Smooth muscle cell (in vitro differentiated cells): Measurements from ENCODE around the gene VAV2. TPM values are rescaled to one million over a fixed set of nuclear protein-coding genes. Genes with fewer than 3 reads are reported as not detected.

ENCODE experiments used
- DNase-seq: peaks from one replicate; lab custom pipeline; 2025; ENCODE audit not compliant: unreplicated experiment; lab: John Stamatoyannopoulos, UW
- H2AFZ ChIP-seq: fragments of 200-600 bp; sonication (generic); 2 replicates; pipeline ENCODE4 v1.6.0; 2016; ENCODE audit warnings: antibody characterized with exemption, low read depth, mild to moderate bottlenecking
- H3F3A ChIP-seq: fragments of 200-600 bp; sonication (generic); 2 replicates; pipeline ENCODE4 v1.6.0; 2017; ENCODE audit warnings: antibody characterized with exemption, low read depth
- H3K27ac ChIP-seq: fragments of 200-600 bp; sonication (generic); 2 replicates; pipeline ENCODE4 v1.5.1; 2016; ENCODE audit warnings: low read depth, mild to moderate bottlenecking
- H3K27me3 ChIP-seq: fragments of 200-600 bp; sonication (generic); 2 replicates; pipeline ENCODE4 v1.6.1; 2016; ENCODE audit warnings: low read depth, mild to moderate bottlenecking
- H3K36me3 ChIP-seq: fragments of 200-600 bp; sonication (generic); 2 replicates; pipeline ENCODE4 v1.5.1; 2016; ENCODE audit warnings: low read depth
- H3K4me1 ChIP-seq: fragments of 200-600 bp; sonication (generic); 2 replicates; pipeline ENCODE4 v1.5.1; 2016; ENCODE audit warnings: low read depth
- H3K4me2 ChIP-seq: fragments of 200-600 bp; sonication (generic); 2 replicates; pipeline ENCODE4 v1.6.0; 2016; ENCODE audit warnings: mild to moderate bottlenecking
- H3K4me3 ChIP-seq: fragments of 200-600 bp; sonication (generic); 2 replicates; pipeline ENCODE4 v1.5.1; 2016; ENCODE audit warnings: mild to moderate bottlenecking
- H3K79me2 ChIP-seq: fragments of 200-600 bp; sonication (generic); 2 replicates; pipeline ENCODE4 v1.6.0; 2016; ENCODE audit warnings: low read depth, mild to moderate bottlenecking
- H3K9ac ChIP-seq: fragments of 200-600 bp; sonication (generic); 2 replicates; pipeline ENCODE4 v1.6.0; 2016; ENCODE audit warnings: low read depth
- H3K9me3 ChIP-seq: fragments of 200-600 bp; sonication (generic); replicated peaks from 2 replicates; pipeline ENCODE4 v1.5.1; 2016; ENCODE audit warnings: low read depth
- H4K20me1 ChIP-seq: fragments of 200-600 bp; sonication (generic); 2 replicates; pipeline ENCODE4 v1.6.0; 2016; ENCODE audit warnings: low read depth
- CTCF ChIP-seq: fragments of 200-600 bp; sonication (generic); IDR thresholded peaks from 2 replicates; pipeline ENCODE4 v1.5.1; 2017; ENCODE audit warnings: borderline replicate concordance, mild to moderate bottlenecking, antibody characterized with exemption; ENCODE audit not compliant: insufficient read depth, poor library complexity, severe bottlenecking
- WGBS: methylation state at CpG from one replicate; pipeline ENCODE4 v1.1.7; 2016; ENCODE audit warnings: low lambda C conversion rate; 5-methylcytosine and 5-hydroxymethylcytosine counted together
- polyA plus RNA-seq: library from polyadenylated mRNA; unstranded; fragments of >200 nt; fragmentation: Nextera tagmentation; extraction: Ambion mirVana; gene quantifications from 2 replicates; pipeline ENCODE4 v1.2.1, GENCODE V29; 2016
- total RNA-seq: library from RNA; depleted of rRNA; stranded (reverse); fragments of >200 nt; gene quantifications from 2 replicates; pipeline ENCODE4 v1.2.3, GENCODE V29; 2014

The VAV2 gene
- total and polyA plus RNA-seq, 2 experiments from 2014 or later: 26.2 to 35.3 TPM

DNA sequence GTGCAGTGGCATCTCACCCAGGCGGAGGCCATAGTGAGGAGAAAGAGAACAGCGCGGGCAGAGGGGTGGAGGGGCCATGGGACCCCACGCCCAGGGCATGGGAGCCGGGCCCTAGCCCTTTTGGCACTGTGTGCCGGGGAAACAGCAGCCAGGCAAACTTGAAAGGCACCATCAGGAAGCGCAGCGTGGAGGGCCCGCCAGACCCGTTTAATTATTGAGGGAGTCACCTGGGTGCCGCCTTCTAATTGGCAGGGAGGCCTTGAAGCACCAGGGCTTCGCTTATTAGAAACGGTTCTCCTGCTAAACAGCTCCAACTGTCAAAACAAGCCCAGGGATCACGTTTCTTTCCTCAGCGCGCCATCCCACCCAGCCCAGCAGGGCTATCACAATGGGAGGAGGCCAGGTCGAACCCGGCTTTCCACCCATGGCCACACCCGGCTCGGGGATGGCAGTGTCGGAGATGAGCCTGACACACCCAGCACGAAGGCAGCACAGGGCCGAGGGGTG lies 149.3 kb downstream of the VAV2 start:
- WGBS: 93% methylated on average over 23 of the region's 23 CpGs
- H3K79me2 ChIP-seq: peaks cover 42% of the 10 kb centered on the region

DNA sequence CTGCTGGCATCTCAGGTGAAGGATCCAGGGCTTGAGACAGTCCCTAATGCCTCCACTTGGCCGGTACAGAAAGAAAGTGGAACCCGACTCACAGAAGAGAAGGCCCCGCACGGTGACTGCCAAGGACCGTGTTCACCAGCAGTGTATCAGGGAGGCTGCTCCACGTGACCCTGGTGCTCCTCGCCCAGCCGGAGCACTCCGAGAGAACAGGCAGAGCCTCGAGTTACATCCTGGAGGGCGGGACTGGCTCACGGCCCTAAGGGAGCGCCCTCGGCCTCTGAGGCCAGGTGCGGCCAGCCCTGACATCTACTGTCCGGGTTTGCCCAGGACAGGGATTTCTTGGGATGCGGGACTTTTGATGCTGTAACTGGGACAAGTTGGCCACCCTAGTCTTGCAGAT lies 149.9 kb downstream of the VAV2 start:
- DNase-seq: no peak
- no peaks in the 10 kb centered on the region for H3K9me3 ChIP-seq
- WGBS: 92% methylated on average over 17 of the region's 17 CpGs
- H3K36me3 ChIP-seq: no peaks in the 10 kb centered on the region
- H3K4me2 ChIP-seq: no peak overlapping the region
- H2AFZ ChIP-seq: no peak overlapping the region
- H3K4me1 ChIP-seq: peaks cover 19% of the 10 kb centered on the region
- peaks cover 7% of the 10 kb centered on the region for H3F3A ChIP-seq
- no peak overlapping the region for H3K27ac ChIP-seq
- no peak overlapping the region for H3K9ac ChIP-seq
- H3K4me3 ChIP-seq: no peak overlapping the region
- no peak for TF ChIP-seq CTCF
- no peaks in the 10 kb centered on the region for H3K27me3 ChIP-seq
- H4K20me1 ChIP-seq: peaks cover 75% of the 10 kb centered on the region
- peaks cover 42% of the 10 kb centered on the region for H3K79me2 ChIP-seq

More for the DNA sequence above, 149.3 kb downstream of the VAV2 start:
- H3K4me1 ChIP-seq: peaks cover 19% of the 10 kb centered on the region
- H3K4me2 ChIP-seq: no peak overlapping the region
- peaks cover 7% of the 10 kb centered on the region for H3F3A ChIP-seq
- no peak overlapping the region for H2AFZ ChIP-seq
- no peak for TF ChIP-seq CTCF
- H3K9ac ChIP-seq: no peak overlapping the region
- no peaks in the 10 kb centered on the region for H3K36me3 ChIP-seq
- DNase-seq: no peak
- no peaks in the 10 kb centered on the region for H3K27me3 ChIP-seq
- H3K4me3 ChIP-seq: no peak overlapping the region
- H3K27ac ChIP-seq: no peak overlapping the region
- peaks cover 75% of the 10 kb centered on the region for H4K20me1 ChIP-seq
- H3K9me3 ChIP-seq: no peaks in the 10 kb centered on the region

- Histone ChIP-seq H3K4me3 (no peak overlapping the region), H3K9ac (no peak overlapping the region), H3K9me3 (no peaks in the 10 kb centered on the region), H2AFZ (no peak overlapping the region), H4K20me1 (peaks cover 81% of the 10 kb centered on the region), H3K36me3 (no peaks in the 10 kb centered on the region), H3K27ac (no peak overlapping the region), H3K27me3 (no peaks in the 10 kb centered on the region), H3K4me2 (no peak overlapping the region), H3F3A (peaks cover 7% of the 10 kb centered on the region), H3K79me2 (peaks cover 46% of the 10 kb centered on the region), H3K4me1 (peaks cover 19% of the 10 kb centered on the region)
- no peak for TF ChIP-seq CTCF
- WGBS: 92% methylated on average over 10 of the region's 10 CpGs
- no peak for DNase-seq
Measured at GRCh38 chr9:133841167-133841812, 150.8 kb downstream of the VAV2 start.
